PC-3 (cell line): ENCODE results near the gene EIF3A. TPM values are rescaled to one million over a fixed set of nuclear protein-coding genes. Genes with fewer than 3 reads are reported as not detected.

Experiments
- ATAC-seq: fragments of 200-7000 bp; cut with Tn5 transposase; 2 replicates; pipeline ENCODE4 v1.9.1; 2020; ENCODE audit warnings: mild to moderate bottlenecking, moderate library complexity
- BruUV-seq: library from RNA; stranded (reverse); fragments of 400-500 nt; replicated peaks from 2 replicates; lab custom pipeline; 2021; lab: Mats Ljungman, UMichigan
- CTCF ChIA-PET: fragments of 300-600 bp; sonication (Branson Sonifier 250); formaldehyde crosslinking; loops from one replicate; lab custom pipeline; 2022; ENCODE audit warnings: antibody characterized with exemption; lab: Charles Lee
- POLR2A ChIA-PET: fragments of 300-600 bp; sonication (Branson Sonifier 250); formaldehyde crosslinking; loops from one replicate; lab custom pipeline; 2022; ENCODE audit warnings: antibody characterized with exemption; ENCODE audit not compliant: unreplicated experiment; lab: Charles Lee
- DNase-seq: peaks from one replicate; pipeline ENCODE4 v3.0.0-alpha.2; 2015
- H2AFZ ChIP-seq: fragments of 300-600 bp; sonication (generic); 2 replicates; pipeline ENCODE4 v1.6.0; 2016; ENCODE audit warnings: antibody characterized with exemption, low read length
- H3F3A ChIP-seq: fragments of 300-600 bp; sonication (generic); one replicate; pipeline ENCODE4 v1.6.0; 2017; ENCODE audit warnings: antibody characterized with exemption, low read length, control low read depth, mild to moderate bottlenecking; ENCODE audit not compliant: unreplicated experiment
- H3K27ac ChIP-seq: fragments of 300-600 bp; sonication (generic); 2 replicates; pipeline ENCODE4 v1.5.1; 2016; ENCODE audit warnings: mild to moderate bottlenecking, low read length
- H3K27me3 ChIP-seq: fragments of 300-600 bp; sonication (generic); 2 replicates; pipeline ENCODE4 v1.6.1; 2016; ENCODE audit warnings: low read length, mixed read lengths
- H3K36me3 ChIP-seq: fragments of 300-600 bp; sonication (generic); 2 replicates; pipeline ENCODE4 v1.6.1; 2016; ENCODE audit warnings: low read depth, mixed run types, low read length, mixed read lengths
- H3K4me1 ChIP-seq: fragments of 300-600 bp; sonication (generic); 2 replicates; pipeline ENCODE4 v1.5.1; 2016; ENCODE audit warnings: low read length; ENCODE audit not compliant: insufficient read depth
- H3K4me2 ChIP-seq: fragments of 300-600 bp; sonication (generic); 2 replicates; pipeline ENCODE4 v1.6.0; 2016; ENCODE audit warnings: low read length
- H3K4me3 ChIP-seq: fragments of 300-600 bp; sonication (generic); 2 replicates; pipeline ENCODE4 v1.5.1; 2016; ENCODE audit warnings: mild to moderate bottlenecking, low read length, mixed read lengths
- H3K79me2 ChIP-seq: fragments of 300-600 bp; sonication (generic); 2 replicates; pipeline ENCODE4 v1.6.1; 2017; ENCODE audit warnings: low read length, mixed read lengths
- H3K9ac ChIP-seq: fragments of 300-600 bp; sonication (generic); 2 replicates; pipeline ENCODE4 v1.6.0; 2016; ENCODE audit warnings: mild to moderate bottlenecking, low read length
- H3K9me2 ChIP-seq: fragments of 300-600 bp; sonication (generic); replicated peaks from 2 replicates; pipeline ENCODE4 v1.6.1; 2016; ENCODE audit warnings: mixed run types, low read length, mixed read lengths
- H3K9me3 ChIP-seq: fragments of 300-600 bp; sonication (generic); 2 replicates; pipeline ENCODE4 v1.6.1; 2016; ENCODE audit warnings: low read length, mixed read lengths
- H4K20me1 ChIP-seq: fragments of 300-600 bp; sonication (generic); 2 replicates; pipeline ENCODE4 v1.6.1; 2016; ENCODE audit warnings: low read length, mixed read lengths
- CTCF ChIP-seq: fragments of 300-600 bp; sonication (generic); conservative IDR thresholded peaks from 2 replicates; pipeline ENCODE4 v1.5.1; 2017; ENCODE audit warnings: antibody characterized with exemption, low read depth, mild to moderate bottlenecking, low read length
- EZH2 ChIP-seq: fragments of 300-600 bp; sonication (generic); IDR thresholded peaks from one replicate; pipeline ENCODE4 v1.6.1; 2017; ENCODE audit warnings: antibody characterized with exemption, mild to moderate bottlenecking, low read length; ENCODE audit not compliant: unreplicated experiment
- EZH2phosphoT487 ChIP-seq: fragments of 300-600 bp; sonication (generic); IDR thresholded peaks from 2 replicates; pipeline ENCODE4 v1.6.1; 2018; ENCODE audit warnings: mild to moderate bottlenecking, antibody characterized with exemption, low read length, borderline replicate concordance
- intact Hi-C: fragments of 100-400 bp; cut with micrococcal nuclease; formaldehyde crosslinking; loops from 2 replicates; pipeline ENCODE4 v1.9.0; 2023
- total RNA-seq: library from RNA; depleted of rRNA; stranded (reverse); fragments of >200 nt; gene quantifications from 2 replicates; pipeline ENCODE4 v1.2.3, GENCODE V29; 2014

The EIF3A gene
- total RNA-seq, 1 experiment from 2014 or later = 46.0 TPM

- Histone ChIP-seq H3K79me2 (no peaks in the 10 kb centered on the region), H3K9me2 (no peaks in the 10 kb centered on the region), H3K4me3 (no peak overlapping the region), H4K20me1 (peaks cover under 1% of the 10 kb centered on the region; the same call in 1 of the 2 replicates), H2AFZ (no peak overlapping the region), H3K9me3 (no peaks in the 10 kb centered on the region), H3K4me1 (peaks cover 45% of the 10 kb centered on the region), H3K27me3 (no peaks in the 10 kb centered on the region), H3K9ac (no peak overlapping the region), H3K4me2 (peak overlapping the region; percentile 70), H3K36me3 (no peaks in the 10 kb centered on the region), H3F3A (no peaks in the 10 kb centered on the region), H3K27ac (peak overlapping the region; percentile 42)
- DNase-seq (peak; percentile 6), ATAC-seq (no peak)
- no TSS peak for BruUV-seq
- TF ChIP-seq CTCF (no peak), EZH2phosphoT487 (no peak), EZH2 (no peak)
- CTCF ChIA-PET = no interaction called here
- intact Hi-C loops = loop anchor here (2.0 to 10.0 kb wide), 3 partner anchors 19 to 221 kb away; no protein-coding TSS in a partner anchor
- POLR2A ChIA-PET = interaction anchor here (0.5 kb wide), 1 partner anchor 1710 kb away, joined by 4 read pairs; no protein-coding TSS in a partner anchor
Measured at GRCh38 chr10:119025776-119026175, 54.8 kb downstream of the EIF3A start.

GRCh38 chr10:119025336-119025735, 55.3 kb downstream of the EIF3A start:
- Histone ChIP-seq H3K79me2 (no peaks in the 10 kb centered on the region), H3F3A (no peaks in the 10 kb centered on the region), H3K9me3 (no peaks in the 10 kb centered on the region), H3K9ac (no peak overlapping the region), H3K27ac (peak overlapping the region; percentile 42), H3K27me3 (no peaks in the 10 kb centered on the region), H3K4me2 (peak overlapping the region; percentile 70), H3K4me3 (no peak overlapping the region), H3K36me3 (no peaks in the 10 kb centered on the region), H3K4me1 (peaks cover 48% of the 10 kb centered on the region), H4K20me1 (no peaks in the 10 kb centered on the region), H2AFZ (peak overlapping the region; percentile 26; the same call in 1 of the 2 replicates), H3K9me2 (no peaks in the 10 kb centered on the region)
- ATAC-seq (peak; percentile 2), DNase-seq (peak; percentile 85)
- no TSS peak for BruUV-seq
- POLR2A ChIA-PET = no interaction called here
- CTCF ChIA-PET = interaction anchor here (0.5 kb wide), 1 partner anchor 65 kb away, joined by 3 read pairs; no protein-coding TSS in a partner anchor
- intact Hi-C loops = loop anchor here (2.0 to 10.0 kb wide), 3 partner anchors 19 to 221 kb away; no protein-coding TSS in a partner anchor
- TF ChIP-seq EZH2phosphoT487 (no peak), EZH2 (no peak), CTCF (no peak)

- intact Hi-C loops = loop anchor here (2.0 to 10.0 kb wide), 3 partner anchors 18 to 220 kb away; no protein-coding TSS in a partner anchor
- CTCF ChIA-PET = interaction anchor here (0.5 kb wide), 1 partner anchor 65 kb away, joined by 3 read pairs; no protein-coding TSS in a partner anchor
- Histone ChIP-seq H3K4me3 (no peak overlapping the region), H3K79me2 (no peaks in the 10 kb centered on the region), H3K9me3 (no peaks in the 10 kb centered on the region), H3K36me3 (no peaks in the 10 kb centered on the region), H3K4me1 (peaks cover 51% of the 10 kb centered on the region), H3K27me3 (no peaks in the 10 kb centered on the region), H3K9ac (no peak overlapping the region), H4K20me1 (no peaks in the 10 kb centered on the region), H3K4me2 (peak overlapping the region; percentile 70), H3K27ac (peak overlapping the region; percentile 28), H3F3A (no peaks in the 10 kb centered on the region), H3K9me2 (no peaks in the 10 kb centered on the region), H2AFZ (peak overlapping the region; percentile 26; the same call in 1 of the 2 replicates)
- TF ChIP-seq EZH2phosphoT487 = no peak
- TF ChIP-seq EZH2 = no peak
- no peak for TF ChIP-seq CTCF
- peak; percentile 58 for DNase-seq
- ATAC-seq = no peak
- no TSS peak for BruUV-seq
- POLR2A ChIA-PET = no interaction called here
Measured at GRCh38 chr10:119024882-119025281, 55.7 kb downstream of the EIF3A start.
